NCI-H2227 (cell line): ENCODE results near the gene TRIM29.
"Not testable (repeated sequence)": the region's sequence is repeated elsewhere in the genome, so short reads cannot be mapped to it uniquely, and the experiment has no call there.

Source experiments
- DNase-seq: peaks from one replicate; lab custom pipeline; 2025; ENCODE audit not compliant: unreplicated experiment; lab: John Stamatoyannopoulos, UW

Gene TRIM29, protein sequence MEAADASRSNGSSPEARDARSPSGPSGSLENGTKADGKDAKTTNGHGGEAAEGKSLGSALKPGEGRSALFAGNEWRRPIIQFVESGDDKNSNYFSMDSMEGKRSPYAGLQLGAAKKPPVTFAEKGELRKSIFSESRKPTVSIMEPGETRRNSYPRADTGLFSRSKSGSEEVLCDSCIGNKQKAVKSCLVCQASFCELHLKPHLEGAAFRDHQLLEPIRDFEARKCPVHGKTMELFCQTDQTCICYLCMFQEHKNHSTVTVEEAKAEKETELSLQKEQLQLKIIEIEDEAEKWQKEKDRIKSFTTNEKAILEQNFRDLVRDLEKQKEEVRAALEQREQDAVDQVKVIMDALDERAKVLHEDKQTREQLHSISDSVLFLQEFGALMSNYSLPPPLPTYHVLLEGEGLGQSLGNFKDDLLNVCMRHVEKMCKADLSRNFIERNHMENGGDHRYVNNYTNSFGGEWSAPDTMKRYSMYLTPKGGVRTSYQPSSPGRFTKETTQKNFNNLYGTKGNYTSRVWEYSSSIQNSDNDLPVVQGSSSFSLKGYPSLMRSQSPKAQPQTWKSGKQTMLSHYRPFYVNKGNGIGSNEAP

DNA sequence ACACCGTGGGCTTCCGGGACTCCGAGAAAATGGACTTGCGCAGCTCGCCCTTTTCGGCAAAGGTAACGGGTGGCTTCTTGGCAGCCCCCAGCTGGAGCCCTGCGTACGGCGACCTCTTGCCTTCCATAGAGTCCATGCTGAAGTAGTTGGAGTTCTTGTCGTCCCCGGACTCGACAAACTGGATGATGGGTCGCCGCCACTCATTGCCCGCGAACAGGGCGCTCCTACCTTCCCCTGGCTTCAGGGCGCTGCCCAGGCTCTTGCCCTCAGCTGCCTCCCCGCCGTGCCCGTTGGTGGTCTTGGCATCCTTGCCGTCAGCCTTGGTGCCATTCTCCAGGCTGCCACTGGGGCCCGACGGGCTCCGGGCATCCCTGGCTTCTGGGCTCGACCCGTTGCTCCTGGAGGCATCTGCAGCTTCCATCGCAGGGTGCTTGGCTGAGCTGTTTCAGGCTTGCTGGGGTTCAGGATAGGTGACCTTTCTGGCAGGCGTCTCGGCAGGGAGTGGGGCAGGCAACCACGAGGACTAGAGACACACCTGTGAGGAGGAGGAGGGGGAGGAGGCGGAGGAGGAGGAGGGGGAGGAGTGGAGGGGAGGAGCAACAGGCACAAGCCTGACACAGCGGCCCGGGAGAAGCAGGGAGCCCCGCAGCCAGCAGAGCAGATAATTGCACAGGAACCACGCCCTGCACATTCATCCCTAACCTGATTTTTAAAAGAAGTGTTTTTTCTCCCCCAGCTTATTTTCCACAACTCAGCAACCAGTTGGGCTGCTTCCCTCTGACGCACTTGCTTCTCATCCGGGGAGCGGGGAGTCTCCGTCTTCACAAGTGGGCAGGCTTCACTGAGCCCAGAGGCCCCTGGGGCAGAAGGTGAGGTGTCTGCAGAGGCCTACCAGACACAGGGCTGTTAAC, at the start of gene TRIM29:
TRIM29 (minus strand) TSS at position 503 of the 911 bp plus-strand sequence; CDS start at position 421, 82 bp downstream.
- DNase-seq = peak; percentile 55

DNA sequence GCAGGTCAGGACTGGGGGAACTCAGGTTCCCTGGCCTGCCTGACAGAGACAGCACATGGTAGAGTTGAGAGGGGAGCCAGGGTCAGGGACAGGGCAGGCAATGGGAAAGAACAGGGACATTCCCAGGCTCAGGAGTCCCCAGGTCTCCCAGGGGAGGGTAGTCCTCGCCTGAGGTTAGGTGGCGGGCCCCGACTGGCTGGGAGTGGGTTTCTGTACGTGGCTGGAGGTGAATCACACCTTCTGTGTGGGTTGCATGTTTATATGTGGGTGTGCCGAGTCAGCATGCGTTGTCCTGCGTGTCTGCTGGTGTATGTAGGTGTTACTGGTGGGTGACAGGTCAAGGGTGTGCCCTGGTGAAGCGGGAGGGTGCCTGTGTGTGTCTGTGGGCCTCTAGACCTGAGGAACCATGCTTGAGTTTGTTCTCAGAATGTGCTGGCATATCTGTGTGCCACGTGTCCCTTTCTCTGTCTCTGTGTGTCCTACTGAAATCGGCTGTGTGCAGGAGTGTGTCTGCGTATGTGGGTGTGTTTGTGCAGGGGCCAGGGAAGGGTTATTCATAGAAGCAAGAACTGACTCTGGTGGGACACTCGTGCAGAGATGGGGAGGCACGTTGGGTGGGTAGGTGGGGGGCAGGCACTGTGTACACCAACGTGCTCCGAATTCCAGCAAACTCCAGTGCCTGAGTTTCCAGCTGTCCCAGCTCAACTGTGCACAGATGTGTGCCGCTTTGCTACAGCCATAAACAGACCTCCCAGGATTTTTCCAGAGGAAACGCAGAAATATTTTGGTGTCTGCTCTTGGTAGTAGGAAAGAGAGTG, 49.1 kb upstream of the TRIM29 start:
- no peak for DNase-seq

DNA sequence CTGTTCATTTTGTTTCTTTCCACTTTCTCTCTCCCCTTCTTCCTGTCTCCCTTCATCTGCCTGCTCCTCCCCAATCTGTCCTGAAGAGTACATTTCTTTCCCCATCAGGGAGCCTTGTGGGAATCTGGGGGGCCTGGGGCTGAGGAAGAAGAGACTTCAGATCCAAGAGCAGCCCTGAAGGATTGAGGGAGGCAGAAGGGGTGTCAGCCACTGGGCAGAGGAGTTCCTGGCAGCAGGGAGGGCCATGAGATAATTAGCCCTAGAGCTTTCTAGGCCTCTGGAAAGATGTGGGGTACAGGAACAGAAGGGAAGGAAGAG, 48.5 kb upstream of the TRIM29 start:
- DNase-seq = no peak

DNA sequence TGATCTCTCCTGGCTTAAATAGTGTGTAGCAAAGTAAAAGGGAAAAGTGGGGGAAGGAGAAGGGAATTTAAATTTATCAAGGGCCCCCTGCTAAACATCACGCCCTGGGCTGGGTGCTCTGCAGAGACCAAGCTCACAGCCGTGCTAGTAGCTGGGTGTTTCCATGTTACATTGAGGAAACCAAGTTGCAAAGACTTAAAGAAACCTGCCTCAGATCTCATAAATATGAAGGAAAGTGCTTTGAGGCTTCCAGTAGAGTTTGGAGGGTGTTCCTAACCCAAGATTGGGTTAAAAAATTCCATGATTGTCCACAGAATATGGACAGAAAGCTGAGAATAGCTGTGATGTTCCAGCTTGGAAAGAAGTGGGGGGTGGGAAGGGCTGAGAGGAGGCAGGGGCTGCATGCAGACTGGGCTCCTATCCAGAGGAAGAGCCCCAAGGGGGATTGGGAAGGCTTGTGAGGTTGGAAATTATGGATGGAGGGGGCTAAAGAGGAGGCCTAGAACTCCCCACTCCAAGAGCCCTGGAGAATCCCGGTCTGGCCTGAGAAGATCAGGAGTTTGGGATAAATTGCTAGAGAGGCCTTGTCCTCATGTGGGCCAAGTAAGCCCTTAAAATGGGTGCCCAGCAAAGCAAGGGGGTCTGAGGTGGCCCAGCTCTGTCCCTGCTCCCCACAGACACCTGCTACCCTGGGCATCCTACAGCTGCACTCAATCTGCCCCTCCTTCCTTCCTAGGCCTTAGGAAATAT, 48.0 kb upstream of the TRIM29 start:
- DNase-seq = no peak

GRCh38 chr11:120184946-120185705, 47.2 kb upstream of the TRIM29 start:
- no peak for DNase-seq

DNA sequence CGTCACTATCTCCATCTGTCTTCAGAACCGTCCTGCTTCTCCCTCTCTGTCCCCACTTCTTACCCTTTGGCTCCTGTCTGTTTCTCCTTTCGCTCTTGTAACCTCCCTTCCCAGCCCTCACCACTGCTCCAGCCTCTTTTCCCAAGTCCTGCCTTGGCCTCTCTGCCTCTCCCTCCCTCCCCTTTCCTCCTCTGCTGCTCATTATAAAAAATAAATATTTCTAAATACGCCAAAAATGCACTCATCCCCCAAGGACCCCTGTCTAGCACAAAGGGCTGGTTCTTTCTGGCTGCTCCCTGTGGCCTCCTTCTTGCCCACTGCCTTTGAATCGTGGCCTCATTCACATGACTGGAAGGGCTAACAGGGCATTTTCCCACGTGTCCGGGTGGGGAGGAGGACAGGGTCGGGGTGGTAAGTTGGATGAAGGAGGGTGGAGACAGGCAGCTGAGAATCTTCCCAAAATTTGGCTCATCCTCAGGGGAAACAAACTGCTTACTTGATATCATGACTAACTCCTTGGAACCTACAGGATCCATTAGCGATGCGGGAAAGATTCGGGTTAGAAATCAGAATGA, 46.5 kb upstream of the TRIM29 start:
- DNase-seq = no peak

DNA sequence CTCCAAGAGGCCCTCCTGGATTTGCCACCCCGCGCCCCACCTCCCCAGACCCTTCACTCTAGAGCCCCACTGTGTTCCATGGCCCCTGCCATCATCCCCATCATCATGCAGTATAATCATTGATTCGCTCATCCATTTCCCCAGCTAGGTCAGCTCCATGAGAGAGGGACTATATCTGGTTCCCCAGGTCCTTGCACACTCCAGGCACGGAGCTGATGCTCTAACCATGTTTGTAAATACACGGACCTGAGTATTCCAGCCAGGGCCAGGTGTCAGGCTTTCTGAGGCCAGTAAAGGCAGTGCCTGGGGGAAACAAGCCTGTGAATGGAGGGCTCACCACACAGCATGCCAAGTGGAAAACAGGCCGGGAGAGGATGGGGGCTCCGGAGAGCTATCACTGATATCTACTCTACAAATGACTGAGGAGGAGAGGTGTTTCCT, 45.8 kb upstream of the TRIM29 start:
- no peak for DNase-seq

DNA sequence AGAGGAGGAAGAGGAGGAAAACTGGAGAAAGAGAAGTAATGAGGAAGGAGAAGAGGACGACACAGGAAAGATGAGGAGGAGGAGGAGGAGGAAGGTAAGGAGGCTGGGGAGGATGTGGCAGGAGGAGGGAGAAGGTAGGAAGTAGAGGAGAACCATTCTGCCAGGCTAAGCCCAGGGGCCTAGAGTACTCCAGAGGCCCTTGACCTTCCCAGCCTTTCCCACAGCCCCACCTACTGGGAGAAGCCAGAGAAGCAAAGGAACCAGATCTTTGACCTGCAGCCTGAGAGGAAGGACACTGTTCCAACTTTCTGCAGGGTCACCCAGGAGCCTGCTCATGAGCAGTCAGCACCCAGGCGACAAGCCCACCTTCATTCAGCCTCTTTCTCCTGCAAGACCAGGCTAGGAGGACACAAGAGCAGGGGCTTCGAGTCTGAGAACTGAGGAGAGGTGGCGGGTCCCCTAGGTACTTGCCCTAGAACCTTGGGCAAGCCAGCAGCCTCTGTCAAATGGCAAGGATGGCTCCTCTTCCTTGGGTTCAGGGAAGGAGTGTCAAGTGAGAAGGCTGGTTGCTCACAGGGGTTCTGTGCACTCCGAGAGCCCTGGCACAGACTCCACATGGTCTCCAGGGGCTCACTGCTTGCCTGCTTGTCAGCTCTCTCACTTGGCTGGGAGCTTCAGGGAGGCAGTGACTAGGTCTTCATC, 45.0 kb upstream of the TRIM29 start:
- DNase-seq = no peak

DNA sequence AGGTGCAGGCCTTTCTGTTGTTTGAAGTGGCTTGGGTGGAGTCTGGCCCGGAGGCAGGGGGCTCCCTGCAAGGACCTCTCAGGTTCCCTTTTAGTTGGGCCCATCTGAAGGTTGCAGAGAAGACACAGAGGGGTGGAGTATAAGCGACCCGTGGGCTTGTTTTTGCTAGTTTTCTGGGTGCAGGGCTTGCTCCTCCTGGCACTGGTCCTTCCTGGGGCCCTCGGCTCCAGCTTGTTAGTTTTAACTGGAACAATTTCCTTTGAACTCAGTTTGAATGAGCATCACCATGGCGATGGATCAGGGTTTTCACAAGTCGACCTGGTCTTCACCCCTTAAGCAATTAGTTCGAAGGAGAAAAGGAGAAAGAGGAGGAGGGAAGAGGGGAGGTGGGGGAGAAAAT, 44.5 kb upstream of the TRIM29 start:
- DNase-seq = no peak

- DNase-seq = no peak
Measured at GRCh38 chr11:120181376-120181975, 43.6 kb upstream of the TRIM29 start.

GRCh38 chr11:120180551-120181232, 42.8 kb upstream of the TRIM29 start:
- DNase-seq = no peak

GRCh38 chr11:120180063-120180462, 42.1 kb upstream of the TRIM29 start:
- not testable (repeated sequence) for DNase-seq

DNA sequence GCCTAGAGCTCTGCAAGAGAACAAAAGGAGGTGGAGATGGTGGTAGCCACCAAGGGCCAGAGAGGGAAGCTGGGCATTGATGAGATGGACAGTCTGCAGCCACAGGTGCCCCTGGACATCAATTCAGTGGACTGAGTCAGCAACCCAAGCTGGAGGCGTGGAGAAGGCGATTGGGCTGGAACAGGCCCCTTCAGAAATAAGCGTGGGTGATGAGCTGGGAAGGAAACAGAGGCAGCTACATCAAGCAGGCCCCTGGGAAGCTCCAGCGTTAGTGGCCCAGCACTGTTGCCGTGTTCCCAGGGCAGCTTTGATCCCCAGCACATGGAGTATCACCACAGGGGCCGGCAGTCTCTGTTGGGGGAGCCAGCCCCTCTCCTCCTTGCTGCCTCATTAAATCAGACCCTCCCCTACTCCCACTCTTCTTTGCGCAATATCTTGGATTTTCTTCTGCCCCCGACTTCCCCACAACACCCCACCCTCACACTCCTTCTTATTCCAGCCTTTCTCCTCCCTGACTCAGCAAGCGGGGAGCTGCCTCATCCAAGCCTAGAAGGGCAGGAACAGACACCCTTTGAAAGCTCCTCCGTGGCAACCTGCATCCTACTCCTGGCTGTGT, 41.3 kb upstream of the TRIM29 start:
- no peak for DNase-seq

DNA sequence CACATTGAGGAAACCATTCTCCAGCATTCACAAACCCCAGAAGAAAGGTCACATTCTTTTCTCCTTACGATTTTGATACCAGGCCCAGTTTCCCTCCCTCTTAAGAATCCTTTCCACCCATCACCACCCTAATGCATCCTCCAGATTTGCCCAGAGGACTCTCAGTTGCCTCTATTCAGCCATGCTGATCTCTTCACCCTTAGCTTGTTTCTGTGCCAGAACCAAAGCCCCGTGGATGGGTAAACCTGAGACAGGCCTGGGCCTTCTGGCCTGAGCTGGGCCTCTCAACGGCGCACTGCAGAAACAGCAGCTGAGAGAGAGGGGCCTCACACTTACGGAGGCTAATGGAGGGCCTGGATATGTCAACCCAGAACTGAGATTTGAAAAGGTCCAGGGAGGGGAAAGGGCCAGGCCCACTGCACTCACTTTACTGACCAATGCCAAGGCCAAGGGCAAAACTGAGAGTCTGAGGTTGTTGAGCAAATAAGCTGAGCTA, 40.7 kb upstream of the TRIM29 start:
- DNase-seq = no peak

- DNase-seq = no peak
Measured at GRCh38 chr11:120174866-120175265, 37.0 kb upstream of the TRIM29 start.

DNA sequence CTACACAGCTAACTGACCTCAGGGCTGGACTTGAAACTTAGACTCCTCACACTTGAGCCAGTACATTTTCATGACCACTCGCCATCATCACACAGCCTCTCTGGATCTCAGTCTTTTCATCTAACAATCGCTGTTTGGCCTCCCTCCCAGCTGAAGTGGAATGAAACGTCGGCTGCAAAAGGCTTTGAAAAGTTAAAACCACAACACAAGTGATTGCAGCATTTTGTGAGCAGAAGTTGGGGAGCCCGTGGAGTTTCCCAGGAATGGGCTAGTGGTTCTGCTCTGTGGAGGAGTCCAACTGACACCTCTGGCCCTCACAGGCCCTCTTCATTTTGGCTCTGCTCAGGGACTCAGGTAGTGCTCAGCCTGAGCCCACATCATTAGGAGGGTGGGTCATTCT, 35.9 kb upstream of the TRIM29 start:
- no peak for DNase-seq
